ENCODE results near the gene CTU2.

DNA sequence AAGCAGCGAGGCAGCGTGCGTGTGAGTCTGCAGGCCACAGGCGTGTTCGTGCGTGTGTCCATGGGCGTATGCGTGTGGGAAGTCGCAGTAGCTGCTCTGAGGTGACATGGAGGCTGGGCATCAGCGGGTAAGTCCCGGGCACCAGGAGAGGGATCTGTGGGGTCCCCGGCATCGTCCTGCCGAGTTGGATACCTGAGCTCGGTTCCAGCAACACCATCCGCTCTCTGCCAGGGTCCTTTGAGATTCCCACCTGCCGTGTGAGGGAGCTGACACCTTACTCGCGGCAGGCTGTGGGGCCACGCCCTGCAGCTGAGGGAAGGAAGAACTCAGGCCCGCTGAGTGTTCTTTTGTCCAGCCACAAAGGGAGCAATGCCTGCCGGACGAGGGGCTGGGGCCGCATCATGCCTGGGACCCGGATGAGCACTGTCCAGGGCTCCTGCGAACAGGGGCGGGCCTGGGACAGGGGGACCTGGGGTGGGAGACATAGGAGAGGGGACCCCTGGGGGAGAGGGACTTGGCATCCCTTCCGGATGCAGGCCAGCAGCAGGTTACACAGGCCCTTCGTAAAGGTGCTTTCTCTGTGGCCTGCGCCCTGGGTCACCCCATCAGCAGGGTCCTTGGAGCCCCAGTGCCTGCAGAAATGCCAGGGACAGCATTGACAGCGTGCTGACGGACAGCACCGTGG is 15.0 kb upstream of the CTU2 start:
- TF ChIP-seq, protein P1, sequence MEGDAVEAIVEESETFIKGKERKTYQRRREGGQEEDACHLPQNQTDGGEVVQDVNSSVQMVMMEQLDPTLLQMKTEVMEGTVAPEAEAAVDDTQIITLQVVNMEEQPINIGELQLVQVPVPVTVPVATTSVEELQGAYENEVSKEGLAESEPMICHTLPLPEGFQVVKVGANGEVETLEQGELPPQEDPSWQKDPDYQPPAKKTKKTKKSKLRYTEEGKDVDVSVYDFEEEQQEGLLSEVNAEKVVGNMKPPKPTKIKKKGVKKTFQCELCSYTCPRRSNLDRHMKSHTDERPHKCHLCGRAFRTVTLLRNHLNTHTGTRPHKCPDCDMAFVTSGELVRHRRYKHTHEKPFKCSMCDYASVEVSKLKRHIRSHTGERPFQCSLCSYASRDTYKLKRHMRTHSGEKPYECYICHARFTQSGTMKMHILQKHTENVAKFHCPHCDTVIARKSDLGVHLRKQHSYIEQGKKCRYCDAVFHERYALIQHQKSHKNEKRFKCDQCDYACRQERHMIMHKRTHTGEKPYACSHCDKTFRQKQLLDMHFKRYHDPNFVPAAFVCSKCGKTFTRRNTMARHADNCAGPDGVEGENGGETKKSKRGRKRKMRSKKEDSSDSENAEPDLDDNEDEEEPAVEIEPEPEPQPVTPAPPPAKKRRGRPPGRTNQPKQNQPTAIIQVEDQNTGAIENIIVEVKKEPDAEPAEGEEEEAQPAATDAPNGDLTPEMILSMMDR (IDR thresholded peaks at IDR 0.05), result no peak
- TF ChIP-seq, protein P2, sequence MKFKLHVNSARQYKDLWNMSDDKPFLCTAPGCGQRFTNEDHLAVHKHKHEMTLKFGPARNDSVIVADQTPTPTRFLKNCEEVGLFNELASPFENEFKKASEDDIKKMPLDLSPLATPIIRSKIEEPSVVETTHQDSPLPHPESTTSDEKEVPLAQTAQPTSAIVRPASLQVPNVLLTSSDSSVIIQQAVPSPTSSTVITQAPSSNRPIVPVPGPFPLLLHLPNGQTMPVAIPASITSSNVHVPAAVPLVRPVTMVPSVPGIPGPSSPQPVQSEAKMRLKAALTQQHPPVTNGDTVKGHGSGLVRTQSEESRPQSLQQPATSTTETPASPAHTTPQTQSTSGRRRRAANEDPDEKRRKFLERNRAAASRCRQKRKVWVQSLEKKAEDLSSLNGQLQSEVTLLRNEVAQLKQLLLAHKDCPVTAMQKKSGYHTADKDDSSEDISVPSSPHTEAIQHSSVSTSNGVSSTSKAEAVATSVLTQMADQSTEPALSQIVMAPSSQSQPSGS (CRISPR knock-in tag; IDR thresholded peaks at IDR 0.05; ENCODE audit: borderline replicate concordance, low read depth), result no peak
- TF ChIP-seq, protein P3, sequence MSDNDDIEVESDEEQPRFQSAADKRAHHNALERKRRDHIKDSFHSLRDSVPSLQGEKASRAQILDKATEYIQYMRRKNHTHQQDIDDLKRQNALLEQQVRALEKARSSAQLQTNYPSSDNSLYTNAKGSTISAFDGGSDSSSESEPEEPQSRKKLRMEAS (CRISPR knock-in tag; IDR thresholded peaks at IDR 0.05), result no peak
- no peak for TF ChIP-seq ZNF138 (CRISPR knock-in tag; conservative IDR thresholded peaks at IDR 0.05)
- TF ChIP-seq, protein P4, sequence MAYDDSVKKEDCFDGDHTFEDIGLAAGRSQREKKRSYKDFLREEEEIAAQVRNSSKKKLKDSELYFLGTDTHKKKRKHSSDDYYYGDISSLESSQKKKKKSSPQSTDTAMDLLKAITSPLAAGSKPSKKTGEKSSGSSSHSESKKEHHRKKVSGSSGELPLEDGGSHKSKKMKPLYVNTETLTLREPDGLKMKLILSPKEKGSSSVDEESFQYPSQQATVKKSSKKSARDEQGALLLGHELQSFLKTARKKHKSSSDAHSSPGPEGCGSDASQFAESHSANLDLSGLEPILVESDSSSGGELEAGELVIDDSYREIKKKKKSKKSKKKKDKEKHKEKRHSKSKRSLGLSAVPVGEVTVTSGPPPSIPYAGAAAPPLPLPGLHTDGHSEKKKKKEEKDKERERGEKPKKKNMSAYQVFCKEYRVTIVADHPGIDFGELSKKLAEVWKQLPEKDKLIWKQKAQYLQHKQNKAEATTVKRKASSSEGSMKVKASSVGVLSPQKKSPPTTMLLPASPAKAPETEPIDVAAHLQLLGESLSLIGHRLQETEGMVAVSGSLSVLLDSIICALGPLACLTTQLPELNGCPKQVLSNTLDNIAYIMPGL (CRISPR knock-in tag; IDR thresholded peaks at IDR 0.05), result no peak
- TF ChIP-seq, protein P5, sequence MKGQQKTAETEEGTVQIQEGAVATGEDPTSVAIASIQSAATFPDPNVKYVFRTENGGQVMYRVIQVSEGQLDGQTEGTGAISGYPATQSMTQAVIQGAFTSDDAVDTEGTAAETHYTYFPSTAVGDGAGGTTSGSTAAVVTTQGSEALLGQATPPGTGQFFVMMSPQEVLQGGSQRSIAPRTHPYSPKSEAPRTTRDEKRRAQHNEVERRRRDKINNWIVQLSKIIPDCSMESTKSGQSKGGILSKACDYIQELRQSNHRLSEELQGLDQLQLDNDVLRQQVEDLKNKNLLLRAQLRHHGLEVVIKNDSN (CRISPR knock-in tag; IDR thresholded peaks at IDR 0.05), result no peak
- TF ChIP-seq TEAD4 (CRISPR knock-in tag; IDR thresholded peaks at IDR 0.05), result no peak
- TF ChIP-seq NFYB (CRISPR knock-in tag; conservative IDR thresholded peaks at IDR 0.05; ENCODE audit: low read depth), result no peak
- TF ChIP-seq ZNF317 (CRISPR knock-in tag; IDR thresholded peaks at IDR 0.05; ENCODE audit: borderline replicate concordance, low read depth), result no peak
- TF ChIP-seq, protein P6, sequence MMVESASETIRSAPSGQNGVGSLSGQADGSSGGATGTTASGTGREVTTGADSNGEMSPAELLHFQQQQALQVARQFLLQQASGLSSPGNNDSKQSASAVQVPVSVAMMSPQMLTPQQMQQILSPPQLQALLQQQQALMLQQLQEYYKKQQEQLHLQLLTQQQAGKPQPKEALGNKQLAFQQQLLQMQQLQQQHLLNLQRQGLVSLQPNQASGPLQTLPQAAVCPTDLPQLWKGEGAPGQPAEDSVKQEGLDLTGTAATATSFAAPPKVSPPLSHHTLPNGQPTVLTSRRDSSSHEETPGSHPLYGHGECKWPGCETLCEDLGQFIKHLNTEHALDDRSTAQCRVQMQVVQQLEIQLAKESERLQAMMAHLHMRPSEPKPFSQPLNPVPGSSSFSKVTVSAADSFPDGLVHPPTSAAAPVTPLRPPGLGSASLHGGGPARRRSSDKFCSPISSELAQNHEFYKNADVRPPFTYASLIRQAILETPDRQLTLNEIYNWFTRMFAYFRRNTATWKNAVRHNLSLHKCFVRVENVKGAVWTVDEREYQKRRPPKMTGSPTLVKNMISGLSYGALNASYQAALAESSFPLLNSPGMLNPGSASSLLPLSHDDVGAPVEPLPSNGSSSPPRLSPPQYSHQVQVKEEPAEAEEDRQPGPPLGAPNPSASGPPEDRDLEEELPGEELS (CRISPR knock-in tag; IDR thresholded peaks at IDR 0.05), result no peak
- no peak for TF ChIP-seq TCF7 (CRISPR knock-in tag; IDR thresholded peaks at IDR 0.05; ENCODE audit: low read depth)
- TF ChIP-seq, protein P7, sequence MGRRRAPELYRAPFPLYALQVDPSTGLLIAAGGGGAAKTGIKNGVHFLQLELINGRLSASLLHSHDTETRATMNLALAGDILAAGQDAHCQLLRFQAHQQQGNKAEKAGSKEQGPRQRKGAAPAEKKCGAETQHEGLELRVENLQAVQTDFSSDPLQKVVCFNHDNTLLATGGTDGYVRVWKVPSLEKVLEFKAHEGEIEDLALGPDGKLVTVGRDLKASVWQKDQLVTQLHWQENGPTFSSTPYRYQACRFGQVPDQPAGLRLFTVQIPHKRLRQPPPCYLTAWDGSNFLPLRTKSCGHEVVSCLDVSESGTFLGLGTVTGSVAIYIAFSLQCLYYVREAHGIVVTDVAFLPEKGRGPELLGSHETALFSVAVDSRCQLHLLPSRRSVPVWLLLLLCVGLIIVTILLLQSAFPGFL (CRISPR knock-in tag; IDR thresholded peaks at IDR 0.05; ENCODE audit: borderline replicate concordance), result no peak
- TF ChIP-seq, protein P8, sequence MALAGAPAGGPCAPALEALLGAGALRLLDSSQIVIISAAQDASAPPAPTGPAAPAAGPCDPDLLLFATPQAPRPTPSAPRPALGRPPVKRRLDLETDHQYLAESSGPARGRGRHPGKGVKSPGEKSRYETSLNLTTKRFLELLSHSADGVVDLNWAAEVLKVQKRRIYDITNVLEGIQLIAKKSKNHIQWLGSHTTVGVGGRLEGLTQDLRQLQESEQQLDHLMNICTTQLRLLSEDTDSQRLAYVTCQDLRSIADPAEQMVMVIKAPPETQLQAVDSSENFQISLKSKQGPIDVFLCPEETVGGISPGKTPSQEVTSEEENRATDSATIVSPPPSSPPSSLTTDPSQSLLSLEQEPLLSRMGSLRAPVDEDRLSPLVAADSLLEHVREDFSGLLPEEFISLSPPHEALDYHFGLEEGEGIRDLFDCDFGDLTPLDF (CRISPR knock-in tag; IDR thresholded peaks at IDR 0.05), result no peak
- TF ChIP-seq, protein P9, sequence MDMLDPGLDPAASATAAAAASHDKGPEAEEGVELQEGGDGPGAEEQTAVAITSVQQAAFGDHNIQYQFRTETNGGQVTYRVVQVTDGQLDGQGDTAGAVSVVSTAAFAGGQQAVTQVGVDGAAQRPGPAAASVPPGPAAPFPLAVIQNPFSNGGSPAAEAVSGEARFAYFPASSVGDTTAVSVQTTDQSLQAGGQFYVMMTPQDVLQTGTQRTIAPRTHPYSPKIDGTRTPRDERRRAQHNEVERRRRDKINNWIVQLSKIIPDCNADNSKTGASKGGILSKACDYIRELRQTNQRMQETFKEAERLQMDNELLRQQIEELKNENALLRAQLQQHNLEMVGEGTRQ (CRISPR knock-in tag; IDR thresholded peaks at IDR 0.05), result no peak
